HepG2 (cell line): ENCODE results near the gene BOLA3. TPM values are rescaled to one million over a fixed set of nuclear protein-coding genes. Genes with fewer than 3 reads are reported as not detected.

Experiments used
- ATF1 ChIP-seq: IDR thresholded peaks from 2 replicates; pipeline ENCODE4 v1.6.1; 2016; ENCODE audit warnings: mild to moderate bottlenecking, control low read depth
- ATF4 ChIP-seq, 2 experiments: fragments of 450-650 bp in 1 of 2; sonication (generic) in 1 of 2; formaldehyde crosslinking; IDR thresholded peaks; 2 replicates each; pipeline versions ENCODE4 v1.5.0 to v1.8.0; 2020 to 2022; ENCODE audit warnings: mild to moderate bottlenecking in 1 of 2, missing genetic modification reagents in 1 of 2
- HNF4A ChIP-seq: sonication (generic); formaldehyde crosslinking; IDR thresholded peaks from 2 replicates; pipeline ENCODE4 v1.4.0; 2020; ENCODE audit warnings: missing genetic modification reagents
- MLLT10 ChIP-seq: sonication (generic); formaldehyde crosslinking; IDR thresholded peaks from 2 replicates; pipeline ENCODE4 v1.4.0; 2020; ENCODE audit warnings: missing genetic modification reagents
- NFKBIZ ChIP-seq: IDR thresholded peaks from 2 replicates; pipeline ENCODE4 v1.6.1; 2018; ENCODE audit warnings: missing genetic modification reagents, missing compliant biosample characterization
- ZNF143 ChIP-seq: sonication (generic); formaldehyde crosslinking; IDR thresholded peaks from 2 replicates; pipeline ENCODE4 v1.4.0; 2020; ENCODE audit warnings: missing genetic modification reagents
- ZNF451 ChIP-seq: sonication (generic); formaldehyde crosslinking; IDR thresholded peaks from 2 replicates; pipeline ENCODE4 v1.5.0; 2020; ENCODE audit warnings: mild to moderate bottlenecking, missing genetic modification reagents
- ZNF563 ChIP-seq: sonication (generic); formaldehyde crosslinking; IDR thresholded peaks from 2 replicates; pipeline ENCODE4 v1.8.0; 2022; ENCODE audit warnings: mild to moderate bottlenecking, moderate library complexity, missing genetic modification reagents
- ZNF574 ChIP-seq: sonication (generic); formaldehyde crosslinking; IDR thresholded peaks from 2 replicates; pipeline ENCODE4 v1.4.0; 2020; ENCODE audit warnings: missing genetic modification reagents
- ZNF670 ChIP-seq: sonication (generic); formaldehyde crosslinking; IDR thresholded peaks from 2 replicates; pipeline ENCODE4 v1.8.0; 2022; ENCODE audit warnings: mild to moderate bottlenecking, missing genetic modification reagents, borderline replicate concordance
- ZSCAN9 ChIP-seq: IDR thresholded peaks from 2 replicates; pipeline ENCODE4 v1.6.1; 2016; ENCODE audit warnings: borderline replicate concordance
- polyA plus RNA-seq, 8 experiments: library from polyadenylated mRNA; depleted of rRNA in 3 of 8; stranded (reverse) in 7 of 8; unstranded in 1 of 8; fragments of >200 nt; fragmentation: Illumina TruSeq in 4 of 8; extraction: Trizol in 4 of 8; gene quantifications; 2 replicates each; pipeline versions ENCODE4 v1.2.1 to v1.2.3, GENCODE V29; 2011 to 2016; ENCODE audit warnings: low read depth in 4 of 8, missing spikeins in 1 of 8, mixed read lengths in 1 of 8; ENCODE audit not compliant: insufficient read depth in 1 of 8
- total RNA-seq, 5 experiments: library from RNA; depleted of rRNA; stranded (reverse); fragments of >200 nt; fragmentation: Illumina TruSeq; extraction: Trizol; gene quantifications; 2 replicates each; pipeline ENCODE4 v1.2.3, GENCODE V29; 2016; ENCODE audit warnings: low read depth in 1 of 5
- TF ChIP-seq, protein P1 (sequence below): sonication (generic); formaldehyde crosslinking; IDR thresholded peaks from 2 replicates; pipeline ENCODE4 v1.5.1; 2020; ENCODE audit warnings: mild to moderate bottlenecking, missing genetic modification reagents, borderline replicate concordance
- TF ChIP-seq, protein P2 (sequence below): sonication (generic); formaldehyde crosslinking; IDR thresholded peaks from 2 replicates; pipeline ENCODE4 v1.5.0; 2020; ENCODE audit warnings: missing genetic modification reagents, mild to moderate bottlenecking, borderline replicate concordance
- TF ChIP-seq, protein P3 (sequence below): sonication (generic); formaldehyde crosslinking; IDR thresholded peaks from 2 replicates; pipeline ENCODE4 v1.5.0; 2020; ENCODE audit warnings: mild to moderate bottlenecking, missing genetic modification reagents

BOLA3 gene
- total and polyA plus RNA-seq, 2 of the 13 experiments (the other 11 are each of a cell fraction or from before 2014, with no cell fraction given) = 89.7 to 170 TPM

- TF ChIP-seq ZNF574 (CRISPR knock-in tag) (peak; percentile 99), ZNF143 (CRISPR knock-in tag) (peak; percentile 65), ZSCAN9 (CRISPR knock-in tag) (peak; percentile 93; the same call in 1 of the 2 replicates), NFKBIZ (CRISPR knock-in tag) (peak; percentile 37; the same call in 1 of the 2 replicates), ATF1 (CRISPR knock-in tag) (peak; percentile 63), HNF4A (CRISPR knock-in tag) (peak; percentile 28; the same call in 1 of the 2 replicates), ATF4 (CRISPR knock-in tag; IDR thresholded peaks at IDR 0.05) (peak in 1 of 2 experiments; percentile 69; a peak in 2 of 4 replicates), ZNF563 (peak; percentile 98), ZNF670 (CRISPR knock-in tag) (peak; percentile 95), ZNF451 (peak; percentile 87), MLLT10 (CRISPR knock-in tag) (no peak)
- TF ChIP-seq, protein P1, sequence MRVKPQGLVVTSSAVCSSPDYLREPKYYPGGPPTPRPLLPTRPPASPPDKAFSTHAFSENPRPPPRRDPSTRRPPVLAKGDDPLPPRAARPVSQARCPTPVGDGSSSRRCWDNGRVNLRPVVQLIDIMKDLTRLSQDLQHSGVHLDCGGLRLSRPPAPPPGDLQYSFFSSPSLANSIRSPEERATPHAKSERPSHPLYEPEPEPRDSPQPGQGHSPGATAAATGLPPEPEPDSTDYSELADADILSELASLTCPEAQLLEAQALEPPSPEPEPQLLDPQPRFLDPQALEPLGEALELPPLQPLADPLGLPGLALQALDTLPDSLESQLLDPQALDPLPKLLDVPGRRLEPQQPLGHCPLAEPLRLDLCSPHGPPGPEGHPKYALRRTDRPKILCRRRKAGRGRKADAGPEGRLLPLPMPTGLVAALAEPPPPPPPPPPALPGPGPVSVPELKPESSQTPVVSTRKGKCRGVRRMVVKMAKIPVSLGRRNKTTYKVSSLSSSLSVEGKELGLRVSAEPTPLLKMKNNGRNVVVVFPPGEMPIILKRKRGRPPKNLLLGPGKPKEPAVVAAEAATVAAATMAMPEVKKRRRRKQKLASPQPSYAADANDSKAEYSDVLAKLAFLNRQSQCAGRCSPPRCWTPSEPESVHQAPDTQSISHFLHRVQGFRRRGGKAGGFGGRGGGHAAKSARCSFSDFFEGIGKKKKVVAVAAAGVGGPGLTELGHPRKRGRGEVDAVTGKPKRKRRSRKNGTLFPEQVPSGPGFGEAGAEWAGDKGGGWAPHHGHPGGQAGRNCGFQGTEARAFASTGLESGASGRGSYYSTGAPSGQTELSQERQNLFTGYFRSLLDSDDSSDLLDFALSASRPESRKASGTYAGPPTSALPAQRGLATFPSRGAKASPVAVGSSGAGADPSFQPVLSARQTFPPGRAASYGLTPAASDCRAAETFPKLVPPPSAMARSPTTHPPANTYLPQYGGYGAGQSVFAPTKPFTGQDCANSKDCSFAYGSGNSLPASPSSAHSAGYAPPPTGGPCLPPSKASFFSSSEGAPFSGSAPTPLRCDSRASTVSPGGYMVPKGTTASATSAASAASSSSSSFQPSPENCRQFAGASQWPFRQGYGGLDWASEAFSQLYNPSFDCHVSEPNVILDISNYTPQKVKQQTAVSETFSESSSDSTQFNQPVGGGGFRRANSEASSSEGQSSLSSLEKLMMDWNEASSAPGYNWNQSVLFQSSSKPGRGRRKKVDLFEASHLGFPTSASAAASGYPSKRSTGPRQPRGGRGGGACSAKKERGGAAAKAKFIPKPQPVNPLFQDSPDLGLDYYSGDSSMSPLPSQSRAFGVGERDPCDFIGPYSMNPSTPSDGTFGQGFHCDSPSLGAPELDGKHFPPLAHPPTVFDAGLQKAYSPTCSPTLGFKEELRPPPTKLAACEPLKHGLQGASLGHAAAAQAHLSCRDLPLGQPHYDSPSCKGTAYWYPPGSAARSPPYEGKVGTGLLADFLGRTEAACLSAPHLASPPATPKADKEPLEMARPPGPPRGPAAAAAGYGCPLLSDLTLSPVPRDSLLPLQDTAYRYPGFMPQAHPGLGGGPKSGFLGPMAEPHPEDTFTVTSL (CRISPR knock-in tag) = peak; percentile 78; the same call in 1 of the 2 replicates
- TF ChIP-seq, protein P2, sequence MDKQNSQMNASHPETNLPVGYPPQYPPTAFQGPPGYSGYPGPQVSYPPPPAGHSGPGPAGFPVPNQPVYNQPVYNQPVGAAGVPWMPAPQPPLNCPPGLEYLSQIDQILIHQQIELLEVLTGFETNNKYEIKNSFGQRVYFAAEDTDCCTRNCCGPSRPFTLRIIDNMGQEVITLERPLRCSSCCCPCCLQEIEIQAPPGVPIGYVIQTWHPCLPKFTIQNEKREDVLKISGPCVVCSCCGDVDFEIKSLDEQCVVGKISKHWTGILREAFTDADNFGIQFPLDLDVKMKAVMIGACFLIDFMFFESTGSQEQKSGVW (CRISPR knock-in tag) = no peak; the same call in 1 of the 2 replicates
- TF ChIP-seq, protein P3, sequence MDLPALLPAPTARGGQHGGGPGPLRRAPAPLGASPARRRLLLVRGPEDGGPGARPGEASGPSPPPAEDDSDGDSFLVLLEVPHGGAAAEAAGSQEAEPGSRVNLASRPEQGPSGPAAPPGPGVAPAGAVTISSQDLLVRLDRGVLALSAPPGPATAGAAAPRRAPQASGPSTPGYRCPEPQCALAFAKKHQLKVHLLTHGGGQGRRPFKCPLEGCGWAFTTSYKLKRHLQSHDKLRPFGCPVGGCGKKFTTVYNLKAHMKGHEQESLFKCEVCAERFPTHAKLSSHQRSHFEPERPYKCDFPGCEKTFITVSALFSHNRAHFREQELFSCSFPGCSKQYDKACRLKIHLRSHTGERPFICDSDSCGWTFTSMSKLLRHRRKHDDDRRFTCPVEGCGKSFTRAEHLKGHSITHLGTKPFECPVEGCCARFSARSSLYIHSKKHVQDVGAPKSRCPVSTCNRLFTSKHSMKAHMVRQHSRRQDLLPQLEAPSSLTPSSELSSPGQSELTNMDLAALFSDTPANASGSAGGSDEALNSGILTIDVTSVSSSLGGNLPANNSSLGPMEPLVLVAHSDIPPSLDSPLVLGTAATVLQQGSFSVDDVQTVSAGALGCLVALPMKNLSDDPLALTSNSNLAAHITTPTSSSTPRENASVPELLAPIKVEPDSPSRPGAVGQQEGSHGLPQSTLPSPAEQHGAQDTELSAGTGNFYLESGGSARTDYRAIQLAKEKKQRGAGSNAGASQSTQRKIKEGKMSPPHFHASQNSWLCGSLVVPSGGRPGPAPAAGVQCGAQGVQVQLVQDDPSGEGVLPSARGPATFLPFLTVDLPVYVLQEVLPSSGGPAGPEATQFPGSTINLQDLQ = peak; percentile 94
Measured at GRCh38 chr2:74119912-74120825, 27.5 kb downstream of the BOLA3 start (continued).
